Glutamatergic neuron (in vitro differentiated cells): ENCODE measurements around the gene UGT8. TPM values are rescaled to one million over a fixed set of nuclear protein-coding genes. Genes with fewer than 3 reads are reported as not detected.
"Not testable (repeated sequence)": the region's sequence is repeated elsewhere in the genome, so short reads cannot be mapped to it uniquely, and the experiment has no call there.

ENCODE experiments used
- DNase-seq: peaks from one replicate; pipeline ENCODE4 v3.0.0; 2022
- H3K27ac Mint-ChIP-seq: one replicate; pipeline ENCODE4 v1.8.0; 2020; ENCODE audit warnings: mild to moderate bottlenecking, mixed read lengths, inconsistent platforms; ENCODE audit not compliant: unreplicated experiment
- H3K27me3 Mint-ChIP-seq: one replicate; pipeline ENCODE4 v1.8.0; 2020; ENCODE audit warnings: mild to moderate bottlenecking, moderate library complexity, mixed read lengths, inconsistent platforms; ENCODE audit not compliant: unreplicated experiment
- H3K36me3 Mint-ChIP-seq: one replicate; pipeline ENCODE4 v1.8.0; 2020; ENCODE audit warnings: mild to moderate bottlenecking, mixed read lengths, inconsistent platforms; ENCODE audit not compliant: unreplicated experiment
- H3K4me1 Mint-ChIP-seq: one replicate; pipeline ENCODE4 v1.8.0; 2020; ENCODE audit warnings: mild to moderate bottlenecking, low read depth, mixed read lengths, inconsistent platforms; ENCODE audit not compliant: unreplicated experiment
- H3K4me3 Mint-ChIP-seq: one replicate; pipeline ENCODE4 v1.8.0; 2020; ENCODE audit warnings: mild to moderate bottlenecking, mixed read lengths, inconsistent platforms; ENCODE audit not compliant: unreplicated experiment
- H3K9me3 Mint-ChIP-seq: one replicate; pipeline ENCODE4 v1.8.0; 2020; ENCODE audit warnings: mild to moderate bottlenecking, moderate library complexity, mixed read lengths, inconsistent platforms; ENCODE audit not compliant: unreplicated experiment
- CTCF ChIP-seq: fragments of 200-600 bp; sonication (generic); IDR thresholded peaks from one replicate; pipeline ENCODE4 v1.5.0; 2021; ENCODE audit not compliant: partially characterized antibody, unreplicated experiment
- total RNA-seq: library from RNA; stranded (reverse); fragmentation: NEBNext Ultra II Directional; extraction: Animal tissue kit (Norgen Biotek cat#: 25700); gene quantifications from one replicate; pipeline ENCODE4 v1.2.1, GENCODE V29; 2021; ENCODE audit not compliant: unreplicated experiment

The UGT8 gene
- total RNA-seq, 1 donor from 2014 or later = 0.98 TPM

- H3K36me3 Mint-ChIP-seq = no peaks in the 10 kb centered on the region
- no peak for TF ChIP-seq CTCF
- H3K27me3 Mint-ChIP-seq = no peaks in the 10 kb centered on the region
- H3K27ac Mint-ChIP-seq = no peak overlapping the region
- DNase-seq = no peak
- no peaks in the 10 kb centered on the region for H3K9me3 Mint-ChIP-seq
- no peaks in the 10 kb centered on the region for H3K4me1 Mint-ChIP-seq
- H3K4me3 Mint-ChIP-seq = no peak overlapping the region
Observed at GRCh38 chr4:114658179-114658578, 59.6 kb downstream of the UGT8 start.

GRCh38 chr4:114658776-114659175 is 60.2 kb downstream of the UGT8 start:
- no peak for DNase-seq
- H3K4me3 Mint-ChIP-seq = no peak overlapping the region
- H3K9me3 Mint-ChIP-seq = no peaks in the 10 kb centered on the region
- no peaks in the 10 kb centered on the region for H3K36me3 Mint-ChIP-seq
- no peak for TF ChIP-seq CTCF
- no peaks in the 10 kb centered on the region for H3K4me1 Mint-ChIP-seq
- H3K27me3 Mint-ChIP-seq = no peaks in the 10 kb centered on the region
- H3K27ac Mint-ChIP-seq = no peak overlapping the region

GRCh38 chr4:114659386-114660008 is 60.9 kb downstream of the UGT8 start:
- Mint-ChIP-seq H3K4me1 (no peaks in the 10 kb centered on the region), H3K9me3 (no peaks in the 10 kb centered on the region), H3K36me3 (no peaks in the 10 kb centered on the region), H3K27ac (no peak overlapping the region), H3K4me3 (no peak overlapping the region), H3K27me3 (no peaks in the 10 kb centered on the region)
- DNase-seq = peak; percentile 60
- peak; percentile 82 for TF ChIP-seq CTCF

- Mint-ChIP-seq H3K4me3 (no peak overlapping the region), H3K9me3 (peaks cover 2% of the 10 kb centered on the region), H3K4me1 (no peaks in the 10 kb centered on the region), H3K27me3 (peaks cover 1% of the 10 kb centered on the region), H3K27ac (no peak overlapping the region), H3K36me3 (no peaks in the 10 kb centered on the region)
- DNase-seq = no peak
- no peak for TF ChIP-seq CTCF
Observed at GRCh38 chr4:114663083-114663482, 64.5 kb downstream of the UGT8 start.

GRCh38 chr4:114668577-114668976 is 70.0 kb downstream of the UGT8 start:
- Mint-ChIP-seq H3K27ac (no peak overlapping the region), H3K4me3 (no peak overlapping the region), H3K27me3 (peaks cover 1% of the 10 kb centered on the region), H3K9me3 (peaks cover 2% of the 10 kb centered on the region), H3K4me1 (no peaks in the 10 kb centered on the region), H3K36me3 (no peaks in the 10 kb centered on the region)
- no peak for TF ChIP-seq CTCF
- DNase-seq = no peak

GRCh38 chr4:114670733-114671132 is 72.1 kb downstream of the UGT8 start:
- H3K9me3 Mint-ChIP-seq, H3K36me3 Mint-ChIP-seq, DNase-seq, H3K4me3 Mint-ChIP-seq, H3K4me1 Mint-ChIP-seq, H3K27me3 Mint-ChIP-seq: not testable (repeated sequence)
- peak overlapping the region; percentile 55 for H3K27ac Mint-ChIP-seq
